ENCODE results near the gene ACTR8.

Gene ACTR8

GRCh38 chr3:53863145-53863544 lies 18.8 kb downstream of the ACTR8 start:
- DNase-seq (ENCODE audit: low read depth): no peak

GRCh38 chr3:53862241-53862640 lies 19.7 kb downstream of the ACTR8 start:
- no peak for DNase-seq (ENCODE audit: low read depth)

- DNase-seq (ENCODE audit: low read depth): no peak
Measured at GRCh38 chr3:53860196-53860595, 21.8 kb downstream of the ACTR8 start.

GRCh38 chr3:53859178-53859577 lies 22.8 kb downstream of the ACTR8 start:
- DNase-seq (ENCODE audit: low read depth): no peak

GRCh38 chr3:53858096-53858741 lies 23.7 kb downstream of the ACTR8 start:
- DNase-seq (ENCODE audit: low read depth): no peak

- no peak for DNase-seq (ENCODE audit: low read depth)
Measured at GRCh38 chr3:53856964-53857363, 25.0 kb downstream of the ACTR8 start.

- no peak for DNase-seq (ENCODE audit: low read depth)
Measured at GRCh38 chr3:53850895-53851294, 31.1 kb downstream of the ACTR8 start.

- DNase-seq (ENCODE audit: low read depth): no peak
Measured at GRCh38 chr3:53849916-53850315, 32.0 kb downstream of the ACTR8 start.

GRCh38 chr3:53846851-53847155 lies 35.1 kb downstream of the ACTR8 start:
- DNase-seq (ENCODE audit: low read depth): no peak

GRCh38 chr3:53846134-53846850 lies 35.7 kb downstream of the ACTR8 start, which contains the start of the genes CHDH and IL17RB:
TSS of gene CHDH (minus strand) at chr3:53846419. CDS start at chr3:53824008, 22,411 bp downstream.
TSS of gene IL17RB (plus strand) at chr3:53846568. CDS start at chr3:53846589, 21 bp downstream.
- DNase-seq (ENCODE audit: low read depth): no peak

- DNase-seq (ENCODE audit: low read depth): no peak
Measured at GRCh38 chr3:53845881-53846133, 36.1 kb downstream of the ACTR8 start.

GRCh38 chr3:53845103-53845880 lies 36.7 kb downstream of the ACTR8 start:
- DNase-seq (ENCODE audit: low read depth): no peak

- no peak for DNase-seq (ENCODE audit: low read depth)
Measured at GRCh38 chr3:53844262-53845102, 37.5 kb downstream of the ACTR8 start.

- no peak for DNase-seq (ENCODE audit: low read depth)
Measured at GRCh38 chr3:53843195-53844177, 38.5 kb downstream of the ACTR8 start.

- DNase-seq (ENCODE audit: low read depth): no peak
Measured at GRCh38 chr3:53842436-53843194, 39.3 kb downstream of the ACTR8 start.

- DNase-seq (ENCODE audit: low read depth): no peak
Measured at GRCh38 chr3:53841296-53841695, 40.7 kb downstream of the ACTR8 start.

- DNase-seq (ENCODE audit: low read depth): no peak
Measured at GRCh38 chr3:53837331-53837730, 44.6 kb downstream of the ACTR8 start.

- no peak for DNase-seq (ENCODE audit: low read depth)
Measured at GRCh38 chr3:53836084-53836872, 45.7 kb downstream of the ACTR8 start.

GRCh38 chr3:53835257-53835656 lies 46.7 kb downstream of the ACTR8 start:
- DNase-seq (ENCODE audit: low read depth): no peak

All from stimulated activated CD8-positive, alpha-beta memory T cell treated with anti-CD3 and anti-CD28 coated beads, Interleukin-15, amount 100 ng/mL, for 1 hour (primary cell).